ENCODE measurements around the gene KRT6B.

DNA sequence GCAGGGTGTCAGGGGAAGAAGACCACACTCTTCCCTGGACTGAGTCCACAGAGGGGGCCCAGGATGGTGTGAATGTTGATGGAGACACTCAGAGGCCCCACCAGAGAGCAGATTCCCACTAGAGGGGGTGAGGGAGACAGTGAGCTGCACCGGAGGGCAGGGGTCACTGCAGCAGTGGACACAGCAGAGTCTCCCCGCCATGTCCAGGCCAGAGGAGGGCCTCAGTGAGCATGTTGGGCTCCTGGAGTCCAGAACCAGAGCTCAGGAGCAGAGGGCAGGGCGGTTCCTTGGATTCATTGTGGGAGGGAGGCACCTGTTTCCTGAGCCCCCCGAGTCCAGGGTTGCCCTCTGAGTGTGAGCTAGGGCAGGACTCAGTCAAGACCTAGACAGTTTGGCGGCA, 44.0 kb downstream of the KRT6B start:
- TF ChIP-seq EGR1 (IDR thresholded peaks at IDR 0.05) (no peak), ZBTB7A (IDR thresholded peaks at IDR 0.05; ENCODE audit: low read depth) (no peak), TEAD4 (IDR thresholded peaks at IDR 0.05) (no peak), CEBPB (IDR thresholded peaks at IDR 0.05) (no peak), RAD21 (IDR thresholded peaks at IDR 0.05; ENCODE audit: low read depth) (no peak; the same call in 1 of the 2 replicates), NFIC (IDR thresholded peaks at IDR 0.05) (no peak), CREB1 (IDR thresholded peaks at IDR 0.05; ENCODE audit: low read depth) (no peak), TAF1 (IDR thresholded peaks at IDR 0.05; ENCODE audit: low read depth) (no peak), EP300 (IDR thresholded peaks at IDR 0.05; ENCODE audit: borderline replicate concordance) (no peak)
- TF ChIP-seq, protein P1, sequence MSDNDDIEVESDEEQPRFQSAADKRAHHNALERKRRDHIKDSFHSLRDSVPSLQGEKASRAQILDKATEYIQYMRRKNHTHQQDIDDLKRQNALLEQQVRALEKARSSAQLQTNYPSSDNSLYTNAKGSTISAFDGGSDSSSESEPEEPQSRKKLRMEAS (IDR thresholded peaks at IDR 0.05) = no peak
- TF ChIP-seq, protein P2, sequence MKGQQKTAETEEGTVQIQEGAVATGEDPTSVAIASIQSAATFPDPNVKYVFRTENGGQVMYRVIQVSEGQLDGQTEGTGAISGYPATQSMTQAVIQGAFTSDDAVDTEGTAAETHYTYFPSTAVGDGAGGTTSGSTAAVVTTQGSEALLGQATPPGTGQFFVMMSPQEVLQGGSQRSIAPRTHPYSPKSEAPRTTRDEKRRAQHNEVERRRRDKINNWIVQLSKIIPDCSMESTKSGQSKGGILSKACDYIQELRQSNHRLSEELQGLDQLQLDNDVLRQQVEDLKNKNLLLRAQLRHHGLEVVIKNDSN (IDR thresholded peaks at IDR 0.05) = no peak
